ENCODE data around the gene RESF1. TPM values are rescaled to one million over a fixed set of nuclear protein-coding genes. Genes with fewer than 3 reads are reported as not detected.
"Not testable (repeated sequence)": the region's sequence is repeated elsewhere in the genome, so short reads cannot be mapped to it uniquely, and the experiment has no call there.

The RESF1 gene
- total RNA-seq, 4 donors from 2014 or later: 41.1 to 74.9 (median 60.3) TPM

GRCh38 chr12:31928246-31929026, 30.8 kb upstream of the RESF1 start:
- 79% methylated on average over 8 of the region's 8 CpGs for WGBS, 2 donors
- no peak overlapping the region for H3K4me3 ChIP-seq (ENCODE audit: low read depth, poor library complexity, severe bottlenecking)
- DNase-seq (ENCODE audit: low spot score in 2 of 2): no peak
- intact Hi-C loops (cut with DNase I; ENCODE audit: low total_unique reads): no loop called here
- TF ChIP-seq CTCF (IDR thresholded peaks at IDR 0.05) (no peak), POLR2A (IDR thresholded peaks at IDR 0.05) (no peak)

GRCh38 chr12:31929027-31929526, 30.1 kb upstream of the RESF1 start:
- 78 to 88% methylated on average over 5 of the region's 5 CpGs for WGBS, 2 donors
- H3K4me3 ChIP-seq (ENCODE audit: low read depth, poor library complexity, severe bottlenecking): no peak overlapping the region
- no peak for DNase-seq (ENCODE audit: low spot score in 2 of 2)
- intact Hi-C loops (cut with DNase I; ENCODE audit: low total_unique reads): no loop called here
- no peak for TF ChIP-seq POLR2A (IDR thresholded peaks at IDR 0.05)
- TF ChIP-seq CTCF (IDR thresholded peaks at IDR 0.05): no peak

- 81% methylated on average over 7 of the region's 7 CpGs for whole genome bisulfite sequencing, 2 donors
- no peak for TF ChIP-seq CTCF (IDR thresholded peaks at IDR 0.05)
- TF ChIP-seq POLR2A (IDR thresholded peaks at IDR 0.05): no peak
- no peak for DNase-seq (ENCODE audit: low spot score in 2 of 2)
- intact Hi-C loops (cut with DNase I; ENCODE audit: low total_unique reads): no loop called here
- no peak overlapping the region for H3K4me3 ChIP-seq (ENCODE audit: low read depth, poor library complexity, severe bottlenecking)
Measured at GRCh38 chr12:31931796-31932715, 27.2 kb upstream of the RESF1 start.

GRCh38 chr12:31944299-31944698, 14.9 kb upstream of the RESF1 start:
- WGBS, 2 donors: 75 to 90% methylated on average over 4 of the region's 4 CpGs
- intact Hi-C loops (cut with DNase I; ENCODE audit: low total_unique reads): no loop called here
- TF ChIP-seq CTCF (IDR thresholded peaks at IDR 0.05) (no peak), POLR2A (IDR thresholded peaks at IDR 0.05) (no peak)
- no peak for DNase-seq (ENCODE audit: low spot score in 2 of 2)
- no peak overlapping the region for H3K4me3 ChIP-seq (ENCODE audit: low read depth, poor library complexity, severe bottlenecking)

- no peak overlapping the region for H3K4me3 ChIP-seq (ENCODE audit: low read depth, poor library complexity, severe bottlenecking)
- TF ChIP-seq CTCF (IDR thresholded peaks at IDR 0.05) (no peak), POLR2A (IDR thresholded peaks at IDR 0.05) (no peak)
- DNase-seq (ENCODE audit: low spot score in 2 of 2): no peak
- intact Hi-C loops (cut with DNase I; ENCODE audit: low total_unique reads): no loop called here
- WGBS, 2 donors: 95 to 96% methylated on average over 6 of the region's 6 CpGs
Measured at GRCh38 chr12:31947971-31948370, 11.2 kb upstream of the RESF1 start.

GRCh38 chr12:31948697-31949359, 10.4 kb upstream of the RESF1 start:
- WGBS, 2 donors: 85 to 86% methylated on average over 3 of the region's 3 CpGs
- DNase-seq (ENCODE audit: low spot score in 2 of 2); intact Hi-C loops (cut with DNase I; ENCODE audit: low total_unique reads); H3K4me3 ChIP-seq (ENCODE audit: low read depth, poor library complexity, severe bottlenecking): not testable (repeated sequence)

Data from lower leg skin (tissue), 4 donors.